GOT3 (cell line): ENCODE results near the gene ERG.

Experiments
- DNase-seq: peaks from one replicate; lab custom pipeline; 2025; ENCODE audit warnings: mixed read lengths; lab: John Stamatoyannopoulos, UW

ERG gene

DNA sequence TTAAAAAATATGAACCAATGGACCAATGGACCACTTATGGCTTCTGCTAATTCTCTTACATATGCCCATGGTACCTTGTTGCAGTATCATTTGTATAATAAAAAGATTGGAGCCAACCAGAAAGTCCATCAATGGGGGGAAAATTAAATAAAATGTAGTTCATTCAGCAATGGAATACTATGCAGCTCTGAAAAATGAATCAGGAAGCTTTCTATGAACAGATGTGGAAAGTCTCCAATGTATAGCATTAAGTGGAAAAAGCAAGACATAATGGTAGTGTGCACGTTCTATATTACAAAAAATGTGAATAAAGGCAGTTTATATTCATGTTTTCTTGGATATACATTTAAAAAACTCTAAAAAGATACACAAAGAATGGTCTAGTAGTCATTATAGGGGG lies 140.2 kb downstream of the ERG start:
- no peak for DNase-seq

DNA sequence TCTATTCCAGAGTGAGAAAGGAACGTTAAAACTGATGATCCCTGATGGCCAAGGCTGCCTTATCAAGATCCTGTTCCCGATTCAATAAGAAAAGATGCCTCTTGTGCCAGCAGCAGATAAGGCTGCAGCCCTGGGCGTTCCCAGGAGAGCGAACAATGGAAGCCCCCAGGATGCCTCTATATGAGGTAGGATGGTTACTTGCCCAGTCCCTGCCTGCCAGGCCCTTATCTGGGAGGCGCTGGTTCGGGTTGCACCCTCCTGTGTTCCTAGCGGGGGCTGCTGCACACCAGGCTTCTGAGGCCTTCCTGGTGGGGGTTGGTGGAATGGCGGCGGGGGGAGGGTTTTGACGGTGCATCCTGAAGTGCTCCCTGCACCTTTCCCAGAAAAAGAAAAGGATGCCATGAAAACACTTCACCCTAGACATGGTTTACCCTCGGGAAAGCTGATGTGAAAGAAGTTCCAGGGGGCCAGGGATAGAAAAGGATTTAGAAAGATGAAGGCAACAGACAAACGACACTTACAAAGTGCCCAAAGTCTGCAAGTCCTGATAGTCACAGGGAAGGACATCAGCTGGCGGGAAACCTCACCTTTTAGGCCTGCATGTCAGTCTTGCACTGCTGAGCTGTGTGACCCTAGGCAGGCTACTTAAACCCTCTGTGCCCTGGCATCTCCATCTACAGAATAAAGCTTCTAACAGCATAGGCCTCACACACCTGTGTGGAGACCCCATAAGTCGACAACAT lies 141.2 kb downstream of the ERG start:
- no peak for DNase-seq

DNA sequence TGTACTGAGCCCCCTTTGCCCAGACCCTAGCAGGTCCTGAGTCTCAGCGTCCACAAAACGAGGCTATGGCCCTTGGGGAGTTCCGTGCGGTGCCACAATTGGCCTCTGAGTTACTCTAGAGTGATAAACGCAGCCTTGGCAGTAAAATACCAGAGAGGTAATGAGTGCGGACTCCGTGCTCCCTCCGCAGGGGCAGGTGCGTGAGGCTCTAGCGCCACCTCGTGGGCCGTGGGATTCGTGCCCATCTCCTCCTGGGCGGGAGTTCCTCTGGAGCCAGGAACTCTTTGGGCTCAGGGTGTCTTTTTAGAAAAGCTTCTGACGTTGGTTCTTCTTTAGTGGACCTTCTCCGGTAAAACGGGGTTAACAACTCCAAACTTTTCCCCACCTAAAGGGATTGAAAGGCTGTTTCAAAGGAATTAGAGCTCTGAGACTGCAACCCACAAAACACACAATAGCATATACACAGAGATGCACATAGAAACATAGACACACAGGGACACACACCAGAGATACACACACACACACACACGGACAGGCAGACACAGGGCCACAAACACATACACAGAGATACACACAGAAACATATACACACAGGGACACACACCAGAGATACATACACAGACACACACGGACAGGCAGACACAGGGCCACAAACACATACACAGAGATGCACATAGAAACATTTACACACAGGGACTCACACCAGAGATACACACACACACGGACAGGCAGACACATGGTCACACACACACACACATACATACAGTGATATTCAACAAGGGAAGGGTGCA lies 142.1 kb downstream of the ERG start:
- peak; percentile 48 for DNase-seq

DNA sequence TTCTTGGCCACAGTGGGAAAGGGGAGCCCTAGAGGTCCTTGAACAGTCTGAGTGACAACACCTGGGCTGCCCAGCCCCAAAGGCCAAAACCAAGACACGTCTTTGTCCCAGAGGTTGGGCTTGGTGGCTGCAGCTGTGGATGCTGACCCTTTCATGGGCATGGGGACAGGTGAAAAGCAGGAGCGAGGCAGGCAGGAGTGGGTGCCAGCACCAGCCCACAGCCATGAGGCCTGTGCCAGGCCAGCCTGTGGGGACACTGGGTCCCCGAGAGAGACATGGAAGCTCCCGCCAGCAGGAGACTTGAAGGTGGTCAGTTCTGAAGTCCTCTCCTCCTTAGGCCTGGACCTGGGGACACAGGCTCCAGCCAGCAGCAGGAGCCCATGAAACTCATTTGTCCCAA lies 142.9 kb downstream of the ERG start:
- DNase-seq, result no peak

DNA sequence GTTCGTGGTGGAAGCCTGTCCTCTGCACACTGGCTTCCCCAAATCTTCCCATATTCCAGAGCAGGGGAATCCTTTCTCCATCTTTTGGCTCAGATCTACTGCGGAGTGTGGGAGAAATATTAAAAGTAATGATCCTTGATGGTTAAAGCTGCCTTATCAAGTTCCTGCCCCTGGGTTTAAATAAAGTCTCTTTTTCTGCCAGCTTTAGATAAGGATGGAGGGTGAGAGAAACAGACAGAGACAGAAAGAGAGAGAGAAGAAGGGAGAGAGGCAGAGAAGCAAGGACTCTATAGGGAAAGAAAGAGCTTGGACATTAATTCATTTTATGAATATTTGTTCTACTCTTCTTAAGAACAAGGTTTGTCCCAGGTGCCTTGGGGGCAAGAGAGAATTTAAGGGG lies 143.5 kb downstream of the ERG start:
- DNase-seq, result no peak

DNA sequence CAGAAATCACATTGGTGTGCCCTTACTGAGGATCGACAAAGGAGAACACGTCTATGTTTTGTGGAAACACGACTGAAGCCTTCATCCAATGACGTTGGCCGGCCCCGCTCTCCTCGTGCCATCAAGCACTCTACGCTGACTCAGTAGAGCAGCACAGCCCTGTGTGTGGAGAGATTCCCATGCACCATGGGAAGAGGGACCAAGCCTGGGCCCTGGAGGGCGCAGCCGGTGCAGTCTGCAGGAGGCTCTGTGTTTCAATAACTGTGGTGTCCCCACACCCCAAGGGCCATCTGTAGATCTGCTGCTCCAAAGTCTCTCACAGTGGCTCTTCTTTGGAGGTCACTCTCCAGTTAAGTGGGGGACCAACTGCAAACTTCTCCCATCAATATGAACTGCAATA lies 144.0 kb downstream of the ERG start:
- DNase-seq, result no peak

DNA sequence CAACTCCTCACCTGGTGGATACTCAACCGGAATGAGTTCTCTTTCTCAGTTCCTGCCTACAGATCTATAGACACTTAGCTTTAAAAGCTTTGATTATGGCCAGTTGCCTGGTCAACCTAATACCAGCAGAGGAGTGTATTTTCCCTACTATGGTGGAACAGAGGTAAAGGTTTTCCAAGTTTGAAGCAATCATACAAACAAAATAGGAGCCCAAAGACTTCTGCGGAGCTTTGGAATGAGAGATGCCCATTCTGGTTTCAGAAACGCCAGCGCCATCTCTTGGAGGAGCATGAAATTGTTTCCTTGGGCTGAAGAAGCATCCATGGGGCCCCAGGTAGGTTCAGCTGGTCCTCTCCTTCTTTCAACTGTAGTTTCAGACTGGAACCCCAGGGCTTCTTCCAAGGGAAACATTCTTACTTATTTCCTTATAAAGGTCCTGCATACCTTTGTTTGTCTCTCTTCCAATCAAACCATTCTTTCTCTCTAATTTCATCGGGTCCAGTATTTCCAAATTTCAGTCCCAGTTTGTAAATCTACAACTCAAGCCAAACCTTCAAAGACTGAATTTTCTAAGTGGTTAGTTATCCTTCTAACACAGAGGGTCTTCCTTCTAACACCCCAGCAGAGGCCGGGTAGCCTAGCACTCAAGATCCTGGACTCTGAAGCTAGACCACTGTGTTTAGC lies 145.6 kb downstream of the ERG start:
- peak; percentile 23 for DNase-seq

DNA sequence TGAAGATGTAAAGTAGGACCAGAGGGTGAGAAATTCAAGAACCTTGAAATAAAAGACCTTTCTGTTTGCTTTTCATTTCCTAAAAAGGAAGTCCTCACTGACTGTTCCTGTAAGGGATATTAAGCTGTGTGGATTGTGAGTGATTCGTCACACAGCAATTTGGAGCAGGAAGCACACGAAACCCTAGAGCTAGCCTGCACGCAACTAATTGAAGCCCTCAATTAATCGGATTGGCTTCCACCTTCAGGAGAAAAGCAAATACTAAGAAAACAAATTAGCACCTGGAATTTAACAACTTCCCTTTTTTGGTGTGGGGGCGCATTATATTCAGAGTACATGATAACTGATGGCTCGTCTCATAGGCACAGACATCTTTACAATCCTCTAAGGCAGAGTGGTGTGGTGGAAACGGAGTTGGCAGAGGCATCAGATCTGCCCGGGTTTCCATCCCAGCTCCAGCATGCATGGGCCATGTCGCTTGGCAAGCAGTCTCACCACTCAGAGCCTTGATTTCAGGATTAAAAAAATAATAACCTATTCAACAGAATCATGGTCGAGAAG lies 146.2 kb downstream of the ERG start:
- DNase-seq, result no peak

DNA sequence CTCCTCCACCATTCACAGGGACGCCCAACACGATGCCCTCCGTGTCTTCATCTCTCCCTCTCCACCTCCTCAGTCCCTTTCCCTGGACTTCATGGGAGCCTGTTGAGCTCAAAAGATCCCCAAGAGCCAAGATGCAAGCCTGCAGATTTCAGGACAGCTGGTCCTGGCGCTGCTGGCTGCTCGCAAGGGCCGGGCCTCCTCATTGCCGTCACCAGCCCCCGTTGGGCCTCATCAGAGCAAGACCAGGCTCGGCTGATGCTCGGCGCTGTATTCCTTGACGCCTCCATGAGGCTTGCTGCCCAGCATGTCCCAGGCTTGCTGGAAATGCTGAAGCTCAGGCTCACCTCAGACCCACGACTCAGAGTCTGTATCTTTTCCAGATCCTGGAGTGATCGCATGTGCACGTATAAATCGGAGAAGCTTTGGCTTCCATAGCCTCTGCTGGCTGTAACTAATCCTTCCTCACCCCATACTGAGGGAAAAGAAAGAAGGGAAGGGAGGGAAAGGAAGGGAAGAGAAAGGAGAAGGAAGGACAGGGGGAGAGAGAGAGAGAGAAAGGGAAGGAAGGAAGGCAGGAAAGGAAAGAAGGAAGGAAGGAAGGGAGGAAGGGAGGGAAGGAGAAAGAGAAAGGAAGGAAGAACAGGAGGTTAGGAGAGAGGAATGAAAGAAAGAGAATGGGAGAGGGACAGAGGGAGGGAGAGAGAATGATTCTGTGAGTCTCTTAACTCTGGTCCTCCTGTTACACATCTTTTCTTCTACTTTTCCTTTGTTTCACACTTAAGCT lies 146.9 kb downstream of the ERG start:
- DNase-seq, result no peak

DNA sequence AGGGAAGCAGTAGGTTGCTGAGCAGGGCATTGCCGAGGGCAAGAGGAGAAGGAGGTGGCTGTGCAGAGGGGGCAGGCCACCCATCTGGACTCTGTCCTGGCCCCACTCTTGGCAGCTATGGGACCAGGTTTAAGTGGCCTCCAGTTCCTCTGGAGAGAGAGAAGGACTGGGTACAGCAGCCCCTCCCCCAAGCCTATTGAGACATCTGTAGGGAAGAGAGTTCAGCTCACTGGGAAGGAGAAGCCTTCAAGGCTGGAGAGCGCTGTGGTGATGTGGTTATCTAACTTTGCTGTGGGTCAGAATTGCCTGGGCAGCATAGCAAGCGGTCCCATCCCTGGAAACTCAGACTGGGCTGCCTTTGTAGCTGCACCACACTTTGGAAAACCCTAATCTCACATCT lies 147.6 kb downstream of the ERG start:
- no peak for DNase-seq

DNA sequence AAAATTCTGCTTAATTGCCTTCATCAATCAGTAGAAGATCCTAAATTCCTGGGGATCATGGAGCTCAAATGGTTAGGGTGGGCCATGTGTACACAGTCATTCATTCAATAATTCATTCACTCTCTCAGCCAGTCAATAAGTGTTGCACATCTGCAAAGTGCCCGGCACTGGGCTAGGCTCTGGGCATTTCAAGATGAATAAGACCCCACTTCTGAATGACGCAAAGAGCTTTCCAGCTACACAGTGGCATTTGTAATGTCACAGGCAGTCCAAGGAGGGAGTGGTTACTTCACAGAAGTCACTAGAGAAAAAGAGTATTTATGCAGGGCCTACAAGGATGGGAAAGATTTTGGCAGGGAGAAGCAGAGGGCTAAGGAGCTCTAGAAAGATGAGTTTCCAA lies 148.3 kb downstream of the ERG start:
- DNase-seq, result no peak

DNA sequence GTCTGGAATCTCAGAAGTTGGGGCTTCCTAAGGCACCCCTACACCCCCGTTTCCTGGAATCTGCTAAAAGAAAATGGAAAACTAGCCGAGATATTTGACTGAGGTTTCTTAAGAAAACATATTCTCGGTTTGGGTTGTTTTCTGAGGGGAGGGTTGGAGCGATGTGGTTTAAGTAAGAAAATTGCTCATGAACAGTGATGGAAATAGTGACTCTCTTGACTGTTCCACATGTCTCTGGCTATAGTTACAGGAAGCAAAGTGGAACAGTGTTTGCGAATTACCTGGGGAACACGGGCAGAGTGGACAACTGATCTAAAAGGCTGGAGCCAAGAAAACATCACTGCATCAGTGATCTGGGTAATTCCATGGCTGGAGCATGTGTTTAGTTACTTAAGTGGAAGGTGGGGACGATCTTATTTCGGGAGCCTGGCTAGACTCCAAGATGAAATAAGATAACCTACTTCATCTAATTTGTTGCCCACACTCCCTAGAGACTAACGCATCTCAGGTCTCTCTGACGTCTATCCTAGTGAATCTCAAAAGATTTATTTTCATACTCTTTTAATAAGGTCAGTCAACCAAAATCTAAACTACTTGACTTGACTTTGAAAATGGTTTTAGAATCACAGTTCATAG lies 149.0 kb downstream of the ERG start:
- DNase-seq, result no peak

DNA sequence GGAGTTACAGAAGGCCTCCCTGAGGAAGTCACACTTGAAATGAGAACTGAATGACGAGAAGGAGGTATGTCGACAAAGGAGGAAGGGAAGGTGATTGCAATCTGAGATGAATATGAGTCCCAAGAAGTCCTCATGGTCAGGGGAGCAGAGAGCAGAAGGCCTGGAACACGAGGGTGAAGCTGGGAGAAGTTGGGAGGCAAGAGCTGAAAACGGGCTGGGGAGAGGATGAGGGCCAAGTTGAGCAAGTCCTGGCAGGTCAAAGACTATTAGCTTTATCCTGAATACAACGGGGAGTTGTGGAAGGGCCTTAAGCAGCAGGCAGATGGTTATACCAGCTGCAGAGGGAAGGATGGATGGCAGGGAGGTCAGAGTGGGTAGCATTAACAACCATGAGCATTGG lies 152.0 kb downstream of the ERG start:
- DNase-seq, result no peak

DNA sequence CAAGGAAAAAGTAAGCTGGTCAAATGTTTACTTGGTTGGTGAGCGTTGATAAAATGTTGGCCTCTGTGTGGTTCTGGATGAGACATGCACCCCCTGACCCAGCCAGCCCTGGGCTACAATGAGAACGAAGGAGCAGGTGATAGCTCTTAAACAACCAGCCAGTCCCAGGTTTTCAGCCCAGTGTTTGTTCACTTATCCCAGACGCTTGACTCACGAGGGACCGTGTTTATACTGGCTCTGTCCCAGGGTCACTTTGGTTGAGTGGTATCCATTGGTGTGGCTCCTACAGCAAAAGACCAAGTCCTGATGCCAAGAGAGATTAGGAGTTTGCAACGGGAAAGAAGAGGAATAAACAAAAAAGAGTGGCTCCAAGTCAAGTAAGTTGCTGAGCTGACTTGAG lies 154.6 kb downstream of the ERG start:
- no peak for DNase-seq

DNA sequence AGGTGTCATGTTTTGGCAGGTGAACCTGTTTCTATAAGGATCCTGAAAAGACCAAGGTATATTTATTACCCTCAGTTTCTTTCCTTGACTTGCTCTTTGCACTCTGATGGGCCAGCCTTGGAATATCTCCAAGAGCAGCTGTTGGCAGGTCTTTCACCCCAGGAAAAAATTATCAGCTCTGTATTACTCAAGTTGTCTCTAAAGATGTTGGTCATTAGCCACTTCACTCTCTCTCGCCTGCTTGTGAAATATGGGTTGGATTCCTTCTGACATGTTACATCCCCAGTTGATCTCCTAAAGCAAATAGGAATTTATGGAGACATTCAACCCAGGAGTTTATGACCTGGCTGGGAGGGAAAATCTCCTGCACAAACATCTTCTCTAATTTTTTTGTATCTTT lies 155.5 kb downstream of the ERG start:
- no peak for DNase-seq

DNA sequence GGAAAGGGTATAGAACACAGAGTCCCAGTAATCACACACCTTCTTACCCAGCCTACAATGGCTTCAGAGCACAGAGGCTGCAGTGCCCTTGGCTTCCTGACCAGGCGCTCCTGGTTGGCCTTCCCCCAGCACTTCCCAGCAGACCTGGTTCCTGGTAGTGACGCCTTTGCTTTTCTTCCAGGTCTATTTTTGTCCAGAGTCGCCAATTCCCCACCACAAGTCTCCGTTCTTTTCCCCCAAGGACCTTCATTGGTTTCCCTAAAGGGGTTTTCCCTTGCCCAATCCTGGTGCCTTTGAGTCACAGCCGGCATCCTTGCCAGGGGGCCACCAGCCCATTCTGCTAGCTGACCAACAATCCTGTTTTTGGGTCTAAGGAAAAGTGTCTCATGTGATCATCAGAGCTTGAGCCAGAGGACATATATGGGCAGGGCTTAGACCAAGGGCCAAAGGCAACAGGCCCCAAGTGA lies 156.7 kb downstream of the ERG start:
- no peak for DNase-seq

DNA sequence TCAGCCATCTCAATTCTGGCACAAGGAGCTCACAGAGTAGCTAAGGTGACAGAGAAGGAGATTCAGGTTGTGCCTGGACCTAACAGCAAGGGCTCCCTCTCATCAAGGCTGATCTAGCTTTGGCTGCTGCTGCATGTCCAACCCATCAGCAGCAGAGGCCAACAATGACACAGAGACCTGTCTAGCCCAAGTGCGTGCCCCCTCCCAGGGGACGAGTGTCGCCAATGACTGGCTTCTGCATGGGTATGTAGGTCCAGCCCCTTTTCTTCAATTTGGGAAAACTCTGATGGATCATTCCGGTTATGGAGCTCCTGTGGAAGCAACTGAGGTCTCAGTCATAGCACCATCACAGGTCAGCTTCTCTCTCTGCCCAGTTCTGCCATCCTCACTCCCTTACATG lies 158.1 kb downstream of the ERG start:
- no peak for DNase-seq

DNA sequence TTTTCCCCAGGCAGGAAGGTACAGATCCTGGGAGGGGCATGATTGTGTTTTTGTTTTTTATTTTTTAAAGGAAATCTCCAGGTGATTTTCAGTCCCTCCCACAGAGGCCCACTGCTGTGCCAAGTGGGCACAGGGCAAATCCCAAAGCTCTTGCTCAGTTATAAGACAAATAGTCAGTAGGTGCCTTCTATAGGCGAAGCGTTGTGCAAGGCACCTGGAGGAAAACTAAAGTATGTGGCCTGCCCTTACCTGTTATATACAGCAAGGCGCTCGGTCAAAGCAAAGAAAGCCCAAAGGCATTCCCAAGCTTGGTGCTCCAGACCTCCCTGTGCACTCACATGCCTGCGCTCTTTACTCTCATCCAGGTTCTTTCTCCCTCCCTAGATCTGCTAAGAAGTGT lies 160.5 kb downstream of the ERG start:
- DNase-seq, result no peak

DNA sequence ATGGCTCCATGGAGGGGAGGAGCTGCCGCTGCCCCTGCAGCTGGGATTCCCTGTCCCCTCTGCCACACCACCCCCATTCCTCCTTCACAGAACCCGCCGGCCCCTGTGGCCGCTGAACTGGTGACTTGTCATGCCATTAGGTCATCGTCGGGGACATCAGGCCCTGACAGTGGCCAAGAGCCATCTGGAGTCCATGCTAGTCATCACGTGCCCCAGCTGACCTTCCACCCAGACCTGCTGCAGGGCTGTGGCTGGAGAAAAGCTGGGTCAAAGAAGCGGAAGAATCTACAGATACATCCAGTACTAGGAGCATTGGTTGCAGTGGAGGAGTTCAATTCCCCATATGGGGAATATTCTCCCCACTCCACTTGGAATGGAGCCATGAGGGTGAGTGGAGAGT lies 163.4 kb downstream of the ERG start:
- DNase-seq, result no peak

DNA sequence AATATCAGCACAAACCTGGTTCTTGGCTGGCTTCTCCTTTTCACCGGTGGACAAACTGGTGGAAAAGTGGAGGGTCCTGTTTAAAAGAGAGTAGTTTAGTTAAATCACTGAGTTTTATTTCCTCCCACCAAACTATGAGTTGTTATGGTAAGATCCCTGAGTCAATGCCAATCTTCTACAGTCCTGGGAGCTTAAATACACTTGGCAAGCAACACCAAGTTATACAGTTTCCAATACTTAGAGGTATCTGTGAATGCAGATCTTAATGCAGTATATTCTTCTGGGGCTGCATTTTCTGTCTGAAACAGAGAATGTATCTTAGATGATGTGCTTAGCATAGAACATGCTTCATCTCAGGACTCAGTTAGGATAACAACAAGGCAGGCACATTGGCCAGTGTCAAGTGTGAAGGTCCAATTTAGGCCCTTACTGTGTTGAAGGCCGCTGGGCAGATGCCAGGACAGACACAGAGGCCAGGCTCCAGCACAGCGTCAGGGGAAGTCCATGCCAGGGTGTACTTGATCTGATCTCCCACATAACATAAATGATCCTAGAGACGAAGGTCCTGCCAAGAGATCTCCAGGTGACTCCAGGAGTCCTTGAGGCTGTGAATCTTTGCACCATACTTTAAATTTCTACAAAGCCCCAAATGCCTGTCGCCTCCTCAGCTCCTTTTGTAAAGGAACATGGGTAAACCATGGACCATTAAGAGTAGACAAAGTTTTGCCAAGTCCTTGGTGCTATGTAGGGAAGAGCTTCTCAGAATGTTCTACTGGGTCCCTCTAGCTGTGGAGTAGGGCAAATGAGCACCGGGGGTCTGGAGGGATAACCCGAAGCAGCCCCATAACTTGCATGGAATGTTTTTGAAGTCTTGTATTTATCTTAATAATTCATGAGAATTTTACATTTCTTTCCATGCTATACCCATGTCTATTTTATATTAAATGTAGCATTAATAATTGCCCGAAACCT lies 164.7 kb downstream of the ERG start:
- DNase-seq, result no peak
